D721Med (cell line): ENCODE data around the gene CDKN1A.
"Not testable (repeated sequence)": the region's sequence is repeated elsewhere in the genome, so short reads cannot be mapped to it uniquely, and the experiment has no call there.

Source experiments
- DNase-seq: peaks from one replicate; pipeline ENCODE4 v3.0.0; 2011; ENCODE audit warnings: low spot score; ENCODE audit not compliant: insufficient read length
- FAIRE-seq: peaks from 2 replicates; lab custom pipeline; 2011; peaks lifted over from hg19 to GRCh38; lab: Jason Lieb, UNC
- CTCF ChIP-seq: IDR thresholded peaks from 2 replicates; pipeline ENCODE4 v1.5.1; 2012; ENCODE audit warnings: mild to moderate bottlenecking, control low read depth; ENCODE audit not compliant: insufficient read depth; ENCODE audit errors: missing control alignments

The CDKN1A gene

GRCh38 chr6:36722879-36723278, 44.4 kb downstream of the CDKN1A start:
- DNase-seq (no peak), FAIRE-seq (no peak)
- TF ChIP-seq CTCF = no peak

GRCh38 chr6:36723992-36724391, 45.5 kb downstream of the CDKN1A start:
- not testable (repeated sequence) for DNase-seq, FAIRE-seq

GRCh38 chr6:36724514-36725390, 46.2 kb downstream of the CDKN1A start:
- FAIRE-seq = no peak
- no peak for DNase-seq
- peak; percentile 49 for TF ChIP-seq CTCF

GRCh38 chr6:36725581-36725980, 47.1 kb downstream of the CDKN1A start:
- TF ChIP-seq CTCF = no peak
- DNase-seq (no peak), FAIRE-seq (no peak)

- FAIRE-seq = no peak
- DNase-seq = no peak
- TF ChIP-seq CTCF = no peak
Observed at GRCh38 chr6:36727505-36728021, 49.0 kb downstream of the CDKN1A start.

- FAIRE-seq = no peak
- TF ChIP-seq CTCF = no peak
- DNase-seq = no peak
Observed at GRCh38 chr6:36728289-36729160, 50.0 kb downstream of the CDKN1A start.

- no peak for TF ChIP-seq CTCF
Observed at GRCh38 chr6:36729161-36729524, 50.6 kb downstream of the CDKN1A start.

More at GRCh38 chr6:36729161-36729524, 50.6 kb downstream of the CDKN1A start:
- FAIRE-seq (no peak), DNase-seq (no peak)
